Measurements from ENCODE around the gene CCDC18.
"Not testable (repeated sequence)": the region's sequence is repeated elsewhere in the genome, so short reads cannot be mapped to it uniquely, and the experiment has no call there.

DNA sequence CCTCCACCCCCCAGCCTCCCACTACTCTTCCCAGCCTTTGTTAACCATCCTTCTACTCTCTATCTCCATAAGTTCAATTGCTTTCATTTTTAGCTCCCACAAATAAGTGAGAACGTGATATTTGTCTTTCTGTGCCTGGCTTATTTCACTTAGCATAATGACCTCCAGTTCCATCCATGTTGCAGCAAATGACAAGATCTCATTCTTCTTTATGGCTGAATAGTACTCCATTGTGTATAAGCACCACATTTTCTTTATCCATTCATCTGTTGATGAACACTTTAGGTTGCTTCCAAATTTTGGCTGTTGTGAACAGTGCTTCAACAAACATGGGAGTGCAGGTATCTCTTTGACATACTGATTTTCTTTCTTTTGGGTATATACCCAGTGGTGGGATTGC lies 14.6 kb upstream of the CCDC18 start:
- TF ChIP-seq POLR2A, POLR2AphosphoS5 (IDR thresholded peaks at IDR 0.05): not testable (repeated sequence)
- TF ChIP-seq, protein P1, sequence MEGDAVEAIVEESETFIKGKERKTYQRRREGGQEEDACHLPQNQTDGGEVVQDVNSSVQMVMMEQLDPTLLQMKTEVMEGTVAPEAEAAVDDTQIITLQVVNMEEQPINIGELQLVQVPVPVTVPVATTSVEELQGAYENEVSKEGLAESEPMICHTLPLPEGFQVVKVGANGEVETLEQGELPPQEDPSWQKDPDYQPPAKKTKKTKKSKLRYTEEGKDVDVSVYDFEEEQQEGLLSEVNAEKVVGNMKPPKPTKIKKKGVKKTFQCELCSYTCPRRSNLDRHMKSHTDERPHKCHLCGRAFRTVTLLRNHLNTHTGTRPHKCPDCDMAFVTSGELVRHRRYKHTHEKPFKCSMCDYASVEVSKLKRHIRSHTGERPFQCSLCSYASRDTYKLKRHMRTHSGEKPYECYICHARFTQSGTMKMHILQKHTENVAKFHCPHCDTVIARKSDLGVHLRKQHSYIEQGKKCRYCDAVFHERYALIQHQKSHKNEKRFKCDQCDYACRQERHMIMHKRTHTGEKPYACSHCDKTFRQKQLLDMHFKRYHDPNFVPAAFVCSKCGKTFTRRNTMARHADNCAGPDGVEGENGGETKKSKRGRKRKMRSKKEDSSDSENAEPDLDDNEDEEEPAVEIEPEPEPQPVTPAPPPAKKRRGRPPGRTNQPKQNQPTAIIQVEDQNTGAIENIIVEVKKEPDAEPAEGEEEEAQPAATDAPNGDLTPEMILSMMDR (IDR thresholded peaks at IDR 0.05), result not testable (repeated sequence)
